Progenitor cell of endocrine pancreas (in vitro differentiated cells): ENCODE results near the gene GABRB2. TPM values are rescaled to one million over a fixed set of nuclear protein-coding genes. Genes with fewer than 3 reads are reported as not detected.

ENCODE experiments used
- DNase-seq: peaks from one replicate; pipeline ENCODE4 v3.0.0; 2021; ENCODE audit warnings: low spot score; ENCODE audit not compliant: unreplicated experiment
- H3K27ac Mint-ChIP-seq: 2 replicates; pipeline ENCODE4 v1.8.0; 2021; ENCODE audit warnings: mild to moderate bottlenecking, moderate library complexity, mixed read lengths
- H3K27me3 Mint-ChIP-seq: 2 replicates; pipeline ENCODE4 v1.8.0; 2021; ENCODE audit warnings: mixed read lengths
- H3K36me3 Mint-ChIP-seq: 2 replicates; pipeline ENCODE4 v1.8.0; 2022; ENCODE audit warnings: mixed read lengths; ENCODE audit not compliant: insufficient read depth
- H3K4me1 Mint-ChIP-seq: 2 replicates; pipeline ENCODE4 v1.8.0; 2021; ENCODE audit warnings: low read depth, mixed read lengths
- H3K4me3 Mint-ChIP-seq: 2 replicates; pipeline ENCODE4 v1.8.0; 2021; ENCODE audit warnings: low read depth, mild to moderate bottlenecking, moderate library complexity, mixed read lengths
- H3K9me3 Mint-ChIP-seq: 2 replicates; pipeline ENCODE4 v1.8.0; 2021; ENCODE audit warnings: low read depth, mixed read lengths
- CTCF ChIP-seq: fragments of 200-600 bp; sonication (generic); IDR thresholded peaks from one replicate; pipeline ENCODE4 v1.5.0; 2021; ENCODE audit warnings: antibody characterized with exemption, mild to moderate bottlenecking; ENCODE audit not compliant: unreplicated experiment
- total RNA-seq: library from RNA; stranded (reverse); gene quantifications from 2 replicates; pipeline ENCODE4 v1.2.1, GENCODE V29; 2021

The GABRB2 gene
- total RNA-seq, 1 donor from 2014 or later, result 3.5 TPM

GRCh38 chr5:161387121-161387520 is 159.4 kb downstream of the GABRB2 start:
- no peaks in the 10 kb centered on the region for H3K27me3 Mint-ChIP-seq
- H3K9me3 Mint-ChIP-seq, result no peaks in the 10 kb centered on the region
- no peak overlapping the region for H3K4me3 Mint-ChIP-seq
- H3K4me1 Mint-ChIP-seq, result peaks cover 4% of the 10 kb centered on the region
- no peaks in the 10 kb centered on the region for H3K36me3 Mint-ChIP-seq
- H3K27ac Mint-ChIP-seq, result no peak overlapping the region
- no peak for DNase-seq
- TF ChIP-seq CTCF, result no peak

GRCh38 chr5:161385027-161385426 is 161.5 kb downstream of the GABRB2 start:
- Mint-ChIP-seq H3K9me3 (no peaks in the 10 kb centered on the region), H3K27ac (no peak overlapping the region), H3K27me3 (no peaks in the 10 kb centered on the region), H3K4me3 (no peak overlapping the region), H3K4me1 (peaks cover 3% of the 10 kb centered on the region), H3K36me3 (no peaks in the 10 kb centered on the region)
- no peak for TF ChIP-seq CTCF
- DNase-seq, result no peak

GRCh38 chr5:161382685-161383084 is 163.8 kb downstream of the GABRB2 start:
- H3K9me3 Mint-ChIP-seq, result no peaks in the 10 kb centered on the region

GRCh38 chr5:161380486-161380885 is 166.0 kb downstream of the GABRB2 start:
- Mint-ChIP-seq H3K4me1 (no peaks in the 10 kb centered on the region), H3K27ac (no peak overlapping the region), H3K36me3 (no peaks in the 10 kb centered on the region), H3K9me3 (no peaks in the 10 kb centered on the region), H3K4me3 (no peak overlapping the region), H3K27me3 (no peaks in the 10 kb centered on the region)
- no peak for DNase-seq
- TF ChIP-seq CTCF, result no peak

More at GRCh38 chr5:161382685-161383084, 163.8 kb downstream of the GABRB2 start:
- Mint-ChIP-seq H3K27me3 (no peaks in the 10 kb centered on the region), H3K27ac (no peak overlapping the region), H3K36me3 (no peaks in the 10 kb centered on the region), H3K4me3 (no peak overlapping the region), H3K4me1 (no peaks in the 10 kb centered on the region)
- DNase-seq, result no peak
- TF ChIP-seq CTCF, result no peak

- Mint-ChIP-seq H3K27ac (no peak overlapping the region), H3K4me3 (no peak overlapping the region), H3K27me3 (no peaks in the 10 kb centered on the region), H3K4me1 (peaks cover 1% of the 10 kb centered on the region), H3K9me3 (no peaks in the 10 kb centered on the region), H3K36me3 (no peaks in the 10 kb centered on the region)
- no peak for DNase-seq
- TF ChIP-seq CTCF, result no peak
Observed at GRCh38 chr5:161378701-161379100, 167.8 kb downstream of the GABRB2 start.
